Measurements from ENCODE around the gene TVP23C.
A peak's percentile ranks its signal among the peaks of the same experiment; 100 is the strongest.
"Not testable (repeated sequence)": the region's sequence is repeated elsewhere in the genome, so short reads cannot be mapped to it uniquely, and the experiment has no call there.

TVP23C gene

DNA sequence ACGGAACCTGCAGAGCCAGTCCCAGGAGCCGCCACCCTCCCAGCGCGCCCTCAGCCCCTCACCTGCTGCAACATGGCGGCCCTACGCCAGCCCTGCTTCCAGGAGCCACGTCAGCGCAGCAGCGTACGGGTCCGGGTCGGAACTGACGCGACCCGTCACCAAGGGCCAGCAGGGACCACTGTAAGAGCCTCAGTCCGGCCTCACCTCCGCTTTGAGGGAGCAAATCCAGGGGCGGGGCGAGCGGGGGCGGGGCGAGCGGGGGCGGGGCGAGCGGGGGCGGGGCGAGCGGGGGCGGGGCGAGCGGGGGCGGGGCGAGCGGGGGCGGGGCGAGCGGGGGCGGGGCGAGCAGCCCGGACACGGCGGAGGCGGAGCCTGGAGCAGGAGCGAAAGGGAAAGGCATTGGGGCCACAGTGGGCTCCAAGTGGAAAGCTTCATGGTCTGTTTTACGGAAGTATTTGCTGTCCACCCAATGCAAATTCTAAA is at the start of gene TVP23C:
TVP23C (minus strand) TSS at position 109 of the 483 bp plus-strand sequence; CDS start at position 74, 35 bp downstream.
- peak; percentile 27 for DNase-seq (ENCODE audit: extremely low read depth, low read depth)

DNA sequence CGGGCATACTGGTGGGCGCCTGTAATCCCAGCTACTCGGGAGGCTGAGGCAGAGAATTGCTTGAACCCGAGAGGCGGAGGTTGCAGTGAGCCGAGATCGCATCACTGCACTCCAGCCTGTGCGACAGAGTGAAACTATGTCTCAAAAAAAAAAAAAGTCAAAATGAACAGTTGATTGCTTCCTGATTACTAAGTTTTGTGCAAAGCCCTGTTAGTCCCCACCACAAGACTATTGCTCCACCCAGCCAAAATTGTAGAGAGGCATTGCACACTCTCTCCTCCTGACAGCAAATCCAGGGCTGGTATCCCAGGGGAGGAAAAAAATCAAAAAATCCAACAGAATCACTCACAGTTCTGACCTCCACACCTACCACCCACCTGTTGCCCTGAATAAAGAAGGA is 29.7 kb upstream of the TVP23C start:
- not testable (repeated sequence) for DNase-seq (ENCODE audit: extremely low read depth, low read depth)

DNA sequence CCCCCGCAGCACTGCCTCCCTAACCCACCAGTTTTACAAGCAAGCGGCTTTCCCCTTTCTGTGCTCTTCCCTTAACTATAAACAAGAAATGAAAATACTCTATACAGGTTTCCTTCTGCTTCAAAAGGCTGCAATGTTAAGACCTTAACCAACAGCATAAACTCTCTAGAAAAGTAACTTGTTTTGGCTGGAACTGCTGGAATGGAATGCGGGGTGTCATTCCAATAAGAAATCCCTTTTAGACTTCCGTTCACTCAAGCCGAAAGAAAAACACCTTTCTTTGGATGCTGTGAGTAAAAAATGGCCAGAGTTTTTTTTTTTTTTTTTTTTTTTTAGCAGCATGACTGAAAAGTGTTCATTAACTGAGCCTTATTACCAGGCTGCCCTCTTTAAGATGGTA is 28.7 kb upstream of the TVP23C start:
- not testable (repeated sequence) for DNase-seq (ENCODE audit: extremely low read depth, low read depth)

DNA sequence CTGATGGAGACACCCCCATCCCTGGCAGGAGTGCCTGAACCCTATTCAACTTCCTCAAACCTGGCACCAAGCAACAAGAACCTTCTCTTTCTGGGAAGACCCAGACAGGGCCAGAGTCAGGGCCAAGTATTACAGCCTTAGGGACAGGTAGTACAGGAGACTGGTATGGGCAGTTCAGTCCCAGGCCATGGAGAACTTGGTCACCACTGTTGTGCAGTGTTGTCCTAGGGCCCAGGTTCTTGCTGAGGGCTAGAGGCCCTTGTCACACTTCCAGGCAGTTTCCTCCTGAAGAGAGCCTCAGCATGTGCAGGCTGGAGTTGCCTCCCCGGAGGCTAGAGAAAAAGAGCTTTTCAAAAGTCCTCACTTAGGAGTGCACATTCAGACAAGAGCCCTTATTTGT is 27.6 kb upstream of the TVP23C start:
- not testable (repeated sequence) for DNase-seq (ENCODE audit: extremely low read depth, low read depth)

DNA sequence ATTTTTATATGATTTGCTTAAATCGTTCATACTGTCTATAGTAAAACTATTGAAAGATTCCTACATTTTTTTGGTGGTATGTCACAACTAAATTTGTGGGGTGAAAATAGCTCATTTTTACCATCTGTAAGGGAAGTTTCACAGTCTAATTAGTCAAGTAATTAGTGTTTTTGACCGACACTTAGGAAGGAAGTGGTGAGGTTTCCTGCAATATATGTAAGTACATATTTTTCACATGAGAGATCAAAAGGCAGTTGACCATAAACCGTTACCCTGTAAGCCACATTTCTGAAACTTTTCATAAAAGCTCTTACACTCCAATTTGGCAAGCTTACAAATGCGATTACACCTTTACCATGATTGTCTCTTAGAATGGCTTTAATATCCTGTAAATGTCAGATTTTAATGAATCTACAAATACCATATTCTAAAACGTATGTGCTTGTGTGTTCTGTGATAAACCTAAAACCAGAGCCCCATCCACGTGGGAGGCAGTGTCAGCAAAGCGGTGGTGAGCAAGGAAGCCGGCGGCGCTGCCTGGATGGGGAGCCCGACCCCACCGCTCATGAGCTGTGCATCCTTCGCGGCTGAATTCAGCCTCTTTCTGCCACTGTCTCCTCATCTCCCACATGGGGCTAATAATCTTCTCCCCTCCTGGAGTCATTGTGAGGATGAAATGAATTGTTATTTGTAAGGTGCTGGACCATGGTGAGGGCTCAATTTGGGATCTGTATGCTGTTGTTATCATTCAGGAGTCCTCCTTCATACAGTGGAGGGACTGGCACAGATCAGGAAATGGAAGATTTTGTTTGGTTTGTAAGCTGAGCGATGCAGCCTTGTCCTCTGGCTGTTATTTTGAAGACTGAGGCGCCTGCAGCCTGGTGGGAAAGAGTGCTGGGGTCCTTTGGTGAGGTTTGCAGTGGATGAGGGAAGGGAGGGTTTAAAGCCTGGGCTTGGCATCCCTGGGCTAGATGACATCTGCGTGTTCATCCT is 26.6 kb upstream of the TVP23C start:
- not testable (repeated sequence) for DNase-seq (ENCODE audit: extremely low read depth, low read depth)

DNA sequence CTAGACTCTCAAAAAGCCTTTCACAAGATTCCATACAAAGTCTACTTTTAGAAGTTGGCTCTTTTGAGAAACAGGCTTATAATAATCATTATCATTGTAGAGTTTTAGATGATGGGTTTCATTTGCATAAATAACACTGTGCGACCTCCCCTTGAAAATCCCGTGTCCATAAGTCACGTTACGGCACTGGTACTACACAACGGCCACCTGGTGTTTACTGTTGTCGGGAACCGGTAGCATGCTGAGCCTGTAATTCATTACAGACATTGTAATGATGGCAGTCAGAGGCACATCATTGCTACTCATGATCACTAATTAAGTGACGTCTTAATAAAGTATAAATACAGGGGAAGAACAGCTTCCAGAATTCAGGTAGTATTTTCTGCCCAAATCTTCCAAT is 24.7 kb upstream of the TVP23C start:
- DNase-seq (ENCODE audit: extremely low read depth, low read depth), result not testable (repeated sequence)

DNA sequence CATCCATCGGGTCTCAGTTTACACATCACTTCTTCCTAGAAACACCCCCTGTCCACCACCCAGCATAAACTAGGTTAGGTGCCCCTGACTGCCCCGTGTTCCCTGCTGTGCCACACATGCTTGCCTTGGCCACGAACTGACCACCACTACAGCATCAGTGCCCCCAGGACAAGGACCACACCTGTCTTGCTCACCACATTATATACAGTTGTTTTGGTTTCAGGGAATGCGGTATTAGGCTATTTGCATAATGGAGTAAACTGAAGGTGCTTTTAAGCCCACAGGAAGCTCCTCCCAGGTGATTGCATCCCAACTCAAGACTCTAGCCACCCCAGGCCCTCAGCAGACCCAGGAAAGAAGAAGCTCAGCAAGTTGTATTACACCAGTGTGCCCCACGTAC is 20.0 kb upstream of the TVP23C start:
- not testable (repeated sequence) for DNase-seq (ENCODE audit: extremely low read depth, low read depth)

DNA sequence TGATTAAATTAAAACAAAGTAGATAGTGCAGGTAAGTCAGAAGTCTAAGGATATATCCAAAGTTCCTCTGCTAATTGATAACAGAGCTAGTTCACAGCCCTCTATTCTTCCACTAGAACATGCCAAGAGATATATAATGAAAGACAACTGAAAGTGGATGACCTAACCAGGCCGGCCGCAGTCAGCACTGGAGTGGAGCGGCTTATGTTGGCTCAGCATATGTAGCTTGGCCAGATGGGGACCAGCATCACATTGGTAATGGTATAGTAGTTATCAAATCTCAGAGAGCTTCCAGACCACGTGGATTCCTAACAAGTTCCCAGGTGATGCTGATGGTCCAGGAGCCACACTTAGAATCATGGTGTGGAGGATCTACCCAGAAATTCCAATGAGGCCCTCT is 18.2 kb upstream of the TVP23C start:
- DNase-seq (ENCODE audit: extremely low read depth, low read depth), result not testable (repeated sequence)

DNA sequence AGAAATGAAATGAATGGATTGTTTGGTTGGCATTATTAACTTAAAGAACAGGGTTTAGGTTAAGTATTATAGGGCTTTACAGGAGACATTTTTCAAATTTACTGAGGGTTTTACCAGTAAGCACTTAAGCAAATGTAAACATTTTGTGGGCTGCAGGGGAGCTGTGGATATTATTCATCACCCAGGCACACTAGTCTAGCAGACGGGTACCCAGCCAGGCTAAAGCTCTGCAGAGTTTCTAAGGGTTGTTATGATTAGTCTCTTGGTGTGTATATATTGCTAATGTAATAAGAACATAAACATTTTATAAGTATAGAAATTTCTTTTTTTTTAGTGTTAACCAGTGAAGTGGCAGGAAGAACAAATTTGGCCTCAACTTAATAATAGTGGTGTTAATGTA is 13.6 kb upstream of the TVP23C start:
- not testable (repeated sequence) for DNase-seq (ENCODE audit: extremely low read depth, low read depth)

DNA sequence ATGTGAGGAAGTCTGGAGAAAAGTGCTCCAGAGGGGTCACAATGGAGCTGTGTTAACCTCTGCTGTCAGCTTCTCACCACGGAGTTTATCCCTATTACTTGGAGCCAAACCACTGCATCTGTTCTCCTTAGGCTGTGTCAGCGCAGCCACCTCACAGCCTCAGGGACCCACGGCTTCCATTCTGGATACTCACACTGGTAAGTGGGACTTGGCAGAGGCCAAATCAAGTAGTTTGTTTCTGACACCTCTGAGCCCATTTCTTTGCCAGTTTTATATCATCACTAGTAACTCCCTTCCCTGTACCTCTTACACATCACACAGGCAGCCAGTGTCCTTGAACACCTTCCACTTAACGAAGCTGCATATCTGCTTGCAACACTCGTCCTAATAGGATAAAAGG is 11.4 kb upstream of the TVP23C start:
- not testable (repeated sequence) for DNase-seq (ENCODE audit: extremely low read depth, low read depth)

DNA sequence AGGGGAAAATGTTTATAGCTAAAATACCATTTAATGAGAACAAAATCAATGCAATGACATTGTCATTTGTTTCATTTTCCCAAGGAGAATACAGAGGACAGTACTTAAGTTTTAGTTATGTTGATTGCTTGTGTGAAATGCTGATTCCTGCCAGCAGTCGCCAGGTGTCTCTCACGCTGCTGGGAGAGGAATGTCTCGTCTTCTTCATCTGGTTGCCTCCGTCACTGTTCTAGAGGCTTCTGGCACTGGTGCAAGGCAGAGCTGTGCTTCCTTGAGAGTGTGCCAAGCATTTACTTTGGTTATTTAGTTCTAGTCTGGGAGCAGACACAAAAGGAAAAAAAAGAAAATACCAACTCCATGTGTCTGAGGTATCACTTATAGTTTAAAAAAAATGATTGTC is 10.6 kb upstream of the TVP23C start:
- not testable (repeated sequence) for DNase-seq (ENCODE audit: extremely low read depth, low read depth)

DNA sequence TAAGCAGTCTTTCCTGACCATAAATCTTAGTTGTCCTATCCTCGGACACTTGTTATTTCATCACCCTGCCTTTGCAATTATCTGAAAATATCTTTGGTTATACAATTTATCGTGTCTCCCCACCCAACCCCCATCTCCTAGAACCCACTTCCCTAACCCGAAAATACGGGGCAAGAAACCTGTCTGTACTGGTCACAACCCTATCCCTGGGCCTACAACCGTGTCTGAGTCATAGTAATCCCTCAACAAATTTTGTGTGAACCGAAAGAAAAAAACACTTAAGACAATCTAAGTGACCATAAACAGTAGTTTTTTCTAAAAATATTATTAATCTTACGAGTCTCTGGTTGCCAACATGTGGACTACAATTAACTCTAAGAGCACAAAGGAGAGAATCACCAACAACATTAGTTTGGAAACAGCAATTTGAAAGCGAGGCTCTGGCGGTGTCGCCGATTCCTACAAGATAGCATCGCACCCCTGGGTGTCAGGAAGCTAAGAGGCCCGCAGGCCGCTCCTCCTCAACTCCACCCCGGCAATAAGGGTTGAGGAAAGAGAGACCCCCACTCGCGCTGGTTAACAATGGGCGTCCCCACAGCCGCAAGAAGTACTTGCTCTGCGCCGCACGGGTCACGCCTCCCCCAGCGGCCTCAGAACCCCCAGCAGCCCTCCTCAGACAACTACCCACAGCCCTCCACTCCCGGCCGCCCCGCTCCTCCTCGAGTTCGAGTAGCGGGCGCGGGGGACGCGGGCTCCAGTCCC is 489 bp downstream of the TVP23C start:
- DNase-seq (ENCODE audit: extremely low read depth, low read depth), result not testable (repeated sequence)

DNA sequence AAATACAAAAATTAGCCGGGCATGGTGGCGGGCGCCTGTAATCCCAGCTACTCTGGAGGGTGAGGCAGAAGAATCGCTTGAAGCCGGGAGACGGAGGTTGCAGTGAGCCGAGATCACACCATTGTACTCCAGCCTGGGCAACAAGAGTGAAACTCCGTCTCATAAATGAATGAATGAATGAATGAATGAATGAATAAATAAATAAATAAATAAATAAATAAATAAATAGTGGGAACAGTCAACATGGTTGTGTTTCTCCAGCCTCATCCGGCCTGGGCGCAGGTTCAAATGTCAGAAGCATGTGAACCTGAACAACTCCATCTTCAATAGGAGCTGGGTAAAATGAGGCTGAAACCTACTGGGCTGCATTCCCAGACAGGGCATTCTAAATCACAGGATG is 1.8 kb downstream of the TVP23C start:
- DNase-seq (ENCODE audit: extremely low read depth, low read depth), result not testable (repeated sequence)

DNA sequence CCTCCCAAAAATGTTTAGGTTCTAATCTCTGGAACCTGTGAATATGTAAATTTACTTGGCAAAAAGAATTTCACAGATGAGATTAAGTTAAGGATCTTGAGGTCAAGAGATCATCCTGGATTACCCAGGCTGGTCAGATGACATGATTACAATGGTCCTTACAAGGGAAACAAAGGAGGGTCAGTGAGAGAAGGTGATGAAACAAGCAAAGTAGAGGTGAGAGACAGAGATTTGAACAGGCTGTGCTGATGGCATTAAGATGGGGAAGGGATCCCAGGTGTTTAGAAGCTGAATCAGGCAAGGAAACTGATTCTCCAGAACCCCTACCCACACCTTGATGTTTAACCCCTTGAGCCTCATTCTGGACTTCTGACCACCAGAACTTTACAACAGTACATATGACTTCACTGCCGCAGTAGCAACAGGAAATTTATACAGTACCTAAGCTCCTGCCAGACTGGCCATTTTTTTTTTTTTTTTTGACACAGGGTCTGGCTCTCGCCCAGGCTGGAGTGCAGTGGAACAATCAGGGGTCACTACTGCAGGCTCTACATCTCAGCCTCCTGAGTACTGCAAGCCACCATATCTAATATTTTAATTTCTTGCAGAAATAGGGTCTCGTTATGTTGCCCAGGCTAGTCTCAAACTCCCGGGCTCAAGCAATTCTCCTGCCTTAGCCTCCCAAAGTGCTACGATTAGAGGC is 4.7 kb downstream of the TVP23C start:
- DNase-seq (ENCODE audit: extremely low read depth, low read depth), result not testable (repeated sequence)

DNA sequence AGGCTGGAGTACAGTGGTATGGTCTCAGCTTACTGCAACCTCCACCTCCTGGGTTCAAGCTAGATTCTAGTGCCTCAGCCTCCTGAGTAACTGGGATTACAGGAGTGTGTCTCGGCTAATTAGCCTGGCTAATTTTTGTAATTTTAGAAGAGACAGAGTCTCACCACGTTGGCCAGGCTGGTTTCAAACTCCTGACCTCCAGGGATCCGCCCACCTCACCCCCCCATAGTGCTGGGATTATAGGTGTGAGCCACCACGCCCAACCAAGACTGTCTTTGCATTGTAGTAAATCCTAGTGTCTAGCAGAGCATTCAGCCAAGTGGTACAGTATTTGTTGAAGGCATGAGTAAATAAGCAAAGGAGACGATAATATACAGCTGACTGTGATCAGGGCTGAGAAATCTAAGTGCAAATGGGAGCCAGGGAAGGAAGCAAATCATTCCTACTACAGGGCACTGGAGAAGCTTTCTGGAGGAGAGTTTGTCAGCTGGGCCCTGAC is 5.9 kb downstream of the TVP23C start:
- DNase-seq (ENCODE audit: extremely low read depth, low read depth), result not testable (repeated sequence)

DNA sequence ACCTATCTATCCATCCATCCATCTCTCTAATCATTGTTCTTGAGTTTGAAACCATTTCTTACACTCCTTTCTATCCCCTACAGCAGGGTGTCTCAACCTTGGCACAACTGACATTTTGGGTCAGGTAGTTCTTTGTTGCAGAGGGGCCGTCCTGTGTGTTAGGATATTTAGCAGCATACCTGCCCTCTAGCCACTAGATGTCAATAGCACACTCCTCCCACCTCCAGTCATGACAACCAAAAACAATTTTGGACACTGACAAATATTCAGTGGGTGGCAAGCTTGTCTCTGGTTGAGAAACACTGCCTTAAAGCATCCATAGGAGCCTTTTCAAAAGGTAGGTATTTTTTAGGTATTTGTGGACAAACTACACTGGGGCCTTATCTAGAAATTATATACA is 10.4 kb downstream of the TVP23C start:
- not testable (repeated sequence) for DNase-seq (ENCODE audit: extremely low read depth, low read depth)

DNA sequence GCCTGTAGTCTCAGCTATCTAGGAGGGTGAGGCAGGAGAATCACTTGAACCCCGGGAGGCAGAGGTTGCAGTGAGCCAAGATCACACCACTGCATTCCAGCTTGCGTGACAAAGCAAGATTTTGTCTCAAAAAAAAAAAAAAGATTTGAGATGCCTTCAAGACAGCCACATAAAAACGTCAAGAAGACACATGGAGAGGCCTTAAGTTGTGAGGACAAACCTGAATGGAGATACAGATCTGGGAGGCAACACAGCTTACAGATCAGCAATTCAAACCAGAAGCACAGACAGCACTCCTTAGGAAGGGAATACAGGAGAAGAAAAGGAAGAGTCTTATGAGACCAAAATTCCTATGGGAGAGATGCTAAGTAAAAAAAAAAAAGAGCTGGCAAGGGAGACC is 13.7 kb downstream of the TVP23C start:
- DNase-seq (ENCODE audit: extremely low read depth, low read depth), result not testable (repeated sequence)

DNA sequence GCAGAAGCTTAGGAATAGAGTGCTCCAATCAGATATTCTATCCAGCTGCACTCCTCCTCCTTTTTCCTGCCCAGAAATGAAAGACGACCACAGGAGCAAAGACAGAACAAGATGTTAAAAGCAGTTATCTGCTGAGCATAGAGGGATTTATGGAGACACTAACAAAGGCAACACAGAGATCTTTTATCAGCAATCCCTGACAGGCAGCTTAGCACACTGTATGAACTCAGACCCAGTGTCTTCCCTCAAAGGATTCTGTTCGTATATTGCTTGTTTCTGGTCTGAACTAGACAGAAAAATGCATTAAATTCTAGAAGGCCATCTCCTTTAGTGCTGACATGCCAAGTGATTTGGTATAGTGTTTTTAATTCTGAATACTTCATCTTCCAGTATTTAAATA is 16.7 kb downstream of the TVP23C start:
- not testable (repeated sequence) for DNase-seq (ENCODE audit: extremely low read depth, low read depth)

DNA sequence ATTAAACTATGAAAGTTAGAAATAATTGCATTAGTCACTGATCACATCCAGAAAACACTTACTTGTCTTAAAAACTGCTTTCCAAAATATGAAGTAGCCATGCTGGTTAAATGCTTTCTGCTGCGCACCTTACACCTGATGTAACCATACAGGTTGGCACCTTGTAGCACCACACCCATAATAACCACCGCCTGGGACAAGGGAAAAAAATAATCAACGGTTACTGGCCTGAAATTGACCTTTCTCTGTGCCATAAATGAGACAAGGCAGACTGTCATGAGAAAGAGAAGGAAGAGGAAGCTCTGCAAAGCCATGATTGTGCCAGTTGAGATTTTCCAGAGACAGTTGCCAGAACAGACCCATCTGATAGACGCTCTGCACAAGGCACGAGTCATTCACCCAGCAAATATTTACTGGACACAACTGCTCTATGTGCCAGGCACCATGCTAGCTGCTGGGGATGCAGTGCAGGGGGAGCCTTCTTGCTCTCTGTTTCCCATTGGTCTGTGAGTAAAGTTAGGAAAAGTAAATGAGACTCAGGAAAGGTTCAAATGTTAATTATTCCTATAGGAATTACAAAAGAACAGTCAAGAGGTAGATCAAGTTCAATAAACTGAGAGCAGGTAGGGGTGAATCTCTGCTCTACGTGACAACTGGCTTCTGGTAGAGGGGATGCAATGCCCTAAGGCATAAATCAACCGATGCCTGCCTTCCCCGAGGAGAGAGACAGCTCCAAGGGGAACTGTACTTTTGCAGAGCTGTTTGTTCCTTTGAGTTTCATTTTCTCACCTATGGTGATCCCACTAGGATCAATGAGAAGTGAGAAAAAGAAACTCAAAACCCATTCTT is 22.7 kb downstream of the TVP23C start:
- DNase-seq (ENCODE audit: extremely low read depth, low read depth), result not testable (repeated sequence)

DNA sequence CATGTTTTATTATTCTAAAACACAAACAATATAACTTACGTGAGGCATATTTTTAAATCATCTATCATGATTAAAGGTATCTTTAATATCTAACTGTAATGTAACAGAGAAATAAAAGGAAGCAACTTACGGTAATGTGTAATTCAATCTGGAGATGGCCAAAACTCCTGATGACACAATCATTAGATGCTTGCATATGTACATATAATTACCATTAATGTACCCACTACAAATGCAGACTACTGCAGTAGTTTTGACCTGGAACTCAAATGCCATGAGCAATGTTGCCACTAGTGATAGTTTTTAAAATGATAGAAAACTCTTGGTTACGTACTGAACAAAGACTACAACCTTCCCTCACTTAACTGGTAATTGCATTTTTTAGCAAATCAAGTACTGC is 30.2 kb downstream of the TVP23C start:
- not testable (repeated sequence) for DNase-seq (ENCODE audit: extremely low read depth, low read depth)
